OCI-LY1 (cell line): Measurements from ENCODE around the gene TOR2A.

Experiments used
- H2AFZ ChIP-seq: fragments of 200-600 bp; sonication (generic), shearing (Covaris generic); 2 replicates; pipeline ENCODE4 v1.6.0; 2014; ENCODE audit warnings: antibody characterized with exemption, mild to moderate bottlenecking, low read length
- H3F3A ChIP-seq: fragments of 200-600 bp; sonication (generic), shearing (Covaris generic); 2 replicates; pipeline ENCODE4 v1.6.0; 2014; ENCODE audit warnings: mild to moderate bottlenecking, antibody characterized with exemption, low read length, moderate library complexity; ENCODE audit not compliant: insufficient read depth
- H3K27ac ChIP-seq: fragments of 200-600 bp; sonication (generic); 2 replicates; pipeline ENCODE4 v1.5.1; 2014; ENCODE audit warnings: low read length, mixed run types, mild to moderate bottlenecking, low read depth; ENCODE audit not compliant: poor library complexity, severe bottlenecking
- H3K27me3 ChIP-seq: fragments of 200-600 bp; sonication (generic); 2 replicates; pipeline ENCODE4 v1.6.0; 2014; ENCODE audit warnings: antibody characterized with exemption, mild to moderate bottlenecking, low read length, moderate library complexity; ENCODE audit not compliant: insufficient read depth
- H3K36me3 ChIP-seq: fragments of 200-600 bp; sonication (generic); 2 replicates; pipeline ENCODE4 v1.6.1; 2014; ENCODE audit warnings: mild to moderate bottlenecking, antibody characterized with exemption, low read length, moderate library complexity, mixed read lengths; ENCODE audit not compliant: insufficient read depth
- H3K4me1 ChIP-seq: fragments of 200-600 bp; sonication (generic); 2 replicates; pipeline ENCODE4 v1.5.1; 2014; ENCODE audit warnings: mild to moderate bottlenecking, low read length, moderate library complexity; ENCODE audit not compliant: insufficient read depth, severe bottlenecking
- H3K4me2 ChIP-seq: fragments of 200-600 bp; sonication (generic), shearing (Covaris generic); 2 replicates; pipeline ENCODE4 v1.6.1; 2014; ENCODE audit warnings: low read length
- H3K4me3 ChIP-seq: fragments of 200-600 bp; sonication (generic); 2 replicates; pipeline ENCODE4 v1.5.1; 2014; ENCODE audit warnings: low read length, low read depth, mild to moderate bottlenecking, mixed read lengths; ENCODE audit not compliant: poor library complexity, severe bottlenecking
- H3K79me2 ChIP-seq: fragments of 200-600 bp; shearing (Covaris generic); 2 replicates; pipeline ENCODE4 v1.6.1; 2016; ENCODE audit warnings: mixed run types, low read length, mixed read lengths; ENCODE audit not compliant: insufficient read depth
- H3K9ac ChIP-seq: fragments of 200-600 bp; sonication (generic), shearing (Covaris generic); 2 replicates; pipeline ENCODE4 v1.6.1; 2014; ENCODE audit warnings: mild to moderate bottlenecking, low read length, mixed read lengths
- H3K9me2 ChIP-seq: fragments of 200-600 bp; sonication (generic), shearing (Covaris generic); 2 replicates; pipeline ENCODE4 v1.6.1; 2014; ENCODE audit warnings: low read depth, mild to moderate bottlenecking, low read length, mixed read lengths
- H3K9me3 ChIP-seq: fragments of 200-600 bp; shearing (Covaris generic); 2 replicates; pipeline ENCODE4 v1.6.1; 2014; ENCODE audit warnings: low read length, mixed read lengths
- H4K20me1 ChIP-seq: fragments of 200-600 bp; sonication (generic), shearing (Covaris generic); 2 replicates; pipeline ENCODE4 v1.6.0; 2016; ENCODE audit warnings: mild to moderate bottlenecking, low read length; ENCODE audit not compliant: insufficient read depth
- CTCF ChIP-seq: fragments of 200-600 bp; sonication (generic), shearing (Covaris generic); IDR thresholded peaks from 2 replicates; pipeline ENCODE4 v1.5.1; 2017; ENCODE audit warnings: mild to moderate bottlenecking, antibody characterized with exemption, low read length, moderate library complexity, mixed read lengths
- EZH2 ChIP-seq: fragments of 200-600 bp; sonication (generic), shearing (Covaris generic); IDR thresholded peaks from 2 replicates; pipeline ENCODE4 v1.8.0; 2017; ENCODE audit warnings: borderline replicate concordance, mixed run types, mild to moderate bottlenecking, antibody characterized with exemption, low read length, moderate library complexity, mixed read lengths

Gene TOR2A

DNA sequence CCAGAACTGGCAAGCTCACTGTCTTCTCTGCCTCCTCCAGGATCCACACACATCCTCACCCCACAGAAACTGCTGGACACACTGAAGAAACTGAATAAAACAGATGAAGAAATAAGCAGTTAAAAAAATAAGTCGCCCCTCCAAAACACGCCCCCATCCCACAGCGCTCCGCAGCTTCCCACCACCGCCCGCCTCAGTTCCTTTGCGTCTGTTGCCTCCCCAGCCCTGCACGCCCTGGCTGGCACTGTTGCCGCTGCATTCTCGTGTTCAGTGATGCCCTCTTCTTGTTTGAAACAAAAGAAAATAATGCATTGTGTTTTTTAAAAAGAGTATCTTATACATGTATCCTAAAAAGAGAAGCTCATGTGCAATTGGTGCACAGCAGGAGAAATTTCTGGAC, 44.4 kb downstream of the TOR2A start:
- Histone ChIP-seq H3K4me2 (no peak overlapping the region), H3K9me2 (no peaks in the 10 kb centered on the region), H3K9me3 (no peaks in the 10 kb centered on the region), H3K36me3 (no peaks in the 10 kb centered on the region), H3K27me3 (no peaks in the 10 kb centered on the region; the same call in none of the 2 replicates), H3K79me2 (no peaks in the 10 kb centered on the region), H3K4me1 (no peaks in the 10 kb centered on the region), H3K27ac (no peak overlapping the region), H2AFZ (no peak overlapping the region), H4K20me1 (no peaks in the 10 kb centered on the region), H3K4me3 (no peak overlapping the region), H3F3A (no peaks in the 10 kb centered on the region), H3K9ac (no peak overlapping the region)
- TF ChIP-seq EZH2 (no peak), CTCF (no peak)

GRCh38 chr9:127689329-127690000, 45.6 kb downstream of the TOR2A start:
- H3K36me3 ChIP-seq: no peaks in the 10 kb centered on the region
- no peaks in the 10 kb centered on the region for H3K9me2 ChIP-seq
- no peaks in the 10 kb centered on the region for H4K20me1 ChIP-seq
- H3K27me3 ChIP-seq: no peaks in the 10 kb centered on the region; the same call in none of the 2 replicates
- H2AFZ ChIP-seq: no peak overlapping the region
- H3K4me1 ChIP-seq: no peaks in the 10 kb centered on the region
- H3K4me3 ChIP-seq: no peak overlapping the region
- H3K4me2 ChIP-seq: no peak overlapping the region
- H3K79me2 ChIP-seq: no peaks in the 10 kb centered on the region
- no peak overlapping the region for H3K27ac ChIP-seq
- no peak overlapping the region for H3K9ac ChIP-seq
- H3F3A ChIP-seq: no peaks in the 10 kb centered on the region
- no peaks in the 10 kb centered on the region for H3K9me3 ChIP-seq
- TF ChIP-seq CTCF (no peak), EZH2 (no peak)

- no peaks in the 10 kb centered on the region for H3F3A ChIP-seq
- no peak overlapping the region for H3K27ac ChIP-seq
- no peaks in the 10 kb centered on the region for H4K20me1 ChIP-seq
- no peaks in the 10 kb centered on the region for H3K79me2 ChIP-seq
- no peaks in the 10 kb centered on the region for H3K9me2 ChIP-seq
- no peaks in the 10 kb centered on the region for H3K4me1 ChIP-seq
- no peak overlapping the region for H2AFZ ChIP-seq
- no peak overlapping the region for H3K4me2 ChIP-seq
- H3K27me3 ChIP-seq: no peaks in the 10 kb centered on the region; the same call in 1 of the 2 replicates
- no peaks in the 10 kb centered on the region for H3K36me3 ChIP-seq
- H3K4me3 ChIP-seq: no peak overlapping the region
- no peak overlapping the region for H3K9ac ChIP-seq
- H3K9me3 ChIP-seq: no peaks in the 10 kb centered on the region
- TF ChIP-seq CTCF: no peak
- no peak for TF ChIP-seq EZH2
Measured at GRCh38 chr9:127686461-127687393, 48.4 kb downstream of the TOR2A start.
